HepG2 (cell line): ENCODE measurements around the gene CAMTA2. TPM values are rescaled to one million over a fixed set of nuclear protein-coding genes. Genes with fewer than 3 reads are reported as not detected.

ENCODE experiments used
- ATF2 ChIP-seq: sonication (generic); formaldehyde crosslinking; IDR thresholded peaks from 2 replicates; pipeline ENCODE4 v1.4.0; 2020; ENCODE audit warnings: missing genetic modification reagents
- ETV5 ChIP-seq: IDR thresholded peaks from 2 replicates; pipeline ENCODE4 v1.6.1; 2018; ENCODE audit warnings: missing biosample characterization, missing genetic modification reagents, inconsistent platforms, borderline replicate concordance
- HOXA3 ChIP-seq: sonication (generic); formaldehyde crosslinking; IDR thresholded peaks from 2 replicates; pipeline ENCODE4 v1.5.0; 2020; ENCODE audit warnings: missing genetic modification reagents
- KMT2A ChIP-seq: sonication (generic); formaldehyde crosslinking; IDR thresholded peaks from 2 replicates; pipeline ENCODE4 v1.4.0; 2020; ENCODE audit warnings: missing genetic modification reagents
- MED1 ChIP-seq: sonication (generic); formaldehyde crosslinking; IDR thresholded peaks from 2 replicates; pipeline ENCODE4 v1.4.0; 2020; ENCODE audit warnings: missing genetic modification reagents
- PITX1 ChIP-seq: sonication (generic); formaldehyde crosslinking; IDR thresholded peaks from 2 replicates; pipeline ENCODE4 v1.5.1; 2020; ENCODE audit warnings: mild to moderate bottlenecking, missing genetic modification reagents
- RFX1 ChIP-seq: fragments of 450-650 bp; IDR thresholded peaks from 2 replicates; pipeline ENCODE4 v1.6.1; 2017
- SNRNP70 ChIP-seq: fragments of 200-400 bp; formaldehyde crosslinking; IDR thresholded peaks from 2 replicates; pipeline ENCODE4 v1.6.1; 2017; ENCODE audit warnings: mild to moderate bottlenecking, low read depth, low read length, moderate library complexity
- SYNCRIP ChIP-seq: fragments of 200-400 bp; formaldehyde crosslinking; IDR thresholded peaks from 2 replicates; pipeline ENCODE4 v1.6.1; 2018; ENCODE audit warnings: mild to moderate bottlenecking, low read depth, low read length; ENCODE audit not compliant: insufficient read depth
- ZHX2 ChIP-seq, 2 experiments: sonication (generic) in 1 of 2; formaldehyde crosslinking in 1 of 2; IDR thresholded peaks; 2 replicates each; pipeline versions ENCODE4 v1.6.1 to v1.9.0; 2014 to 2022; ENCODE audit warnings: antibody characterized with exemption in 1 of 2, borderline replicate concordance in 1 of 2, inconsistent platforms in 1 of 2, low read depth in 1 of 2, missing genetic modification reagents in 1 of 2
- ZNF337 ChIP-seq: sonication (generic); formaldehyde crosslinking; IDR thresholded peaks from 2 replicates; pipeline ENCODE4 v1.5.1; 2020; ENCODE audit warnings: missing genetic modification reagents, low read depth, mild to moderate bottlenecking, borderline replicate concordance
- ZNF609 ChIP-seq: sonication (generic); formaldehyde crosslinking; IDR thresholded peaks from 2 replicates; pipeline ENCODE4 v1.4.0; 2020; ENCODE audit warnings: mild to moderate bottlenecking, missing genetic modification reagents, borderline replicate concordance
- ZNF790 ChIP-seq: sonication (generic); formaldehyde crosslinking; IDR thresholded peaks from 2 replicates; pipeline ENCODE4 v1.8.0; 2022; ENCODE audit warnings: missing genetic modification reagents, mild to moderate bottlenecking, borderline replicate concordance
- ZNF839 ChIP-seq: sonication (generic); formaldehyde crosslinking; IDR thresholded peaks from 2 replicates; pipeline ENCODE4 v1.4.0; 2020; ENCODE audit warnings: missing genetic modification reagents, mild to moderate bottlenecking, borderline replicate concordance
- ZNF879 ChIP-seq: sonication (generic); formaldehyde crosslinking; IDR thresholded peaks from 2 replicates; pipeline ENCODE4 v1.8.1; 2023; ENCODE audit warnings: missing genetic modification reagents
- ZSCAN20 ChIP-seq: sonication (generic); formaldehyde crosslinking; IDR thresholded peaks from 2 replicates; pipeline ENCODE4 v1.4.0; 2020; ENCODE audit warnings: missing genetic modification reagents, mild to moderate bottlenecking, borderline replicate concordance
- polyA plus RNA-seq, 8 experiments: library from polyadenylated mRNA; depleted of rRNA in 3 of 8; stranded (reverse) in 7 of 8; unstranded in 1 of 8; fragments of >200 nt; fragmentation: Illumina TruSeq in 4 of 8; extraction: Trizol in 4 of 8; gene quantifications; 2 replicates each; pipeline versions ENCODE4 v1.2.1 to v1.2.3, GENCODE V29; 2011 to 2016; ENCODE audit warnings: low read depth in 4 of 8, missing spikeins in 1 of 8, mixed read lengths in 1 of 8; ENCODE audit not compliant: insufficient read depth in 1 of 8
- total RNA-seq, 5 experiments: library from RNA; depleted of rRNA; stranded (reverse); fragments of >200 nt; fragmentation: Illumina TruSeq; extraction: Trizol; gene quantifications; 2 replicates each; pipeline ENCODE4 v1.2.3, GENCODE V29; 2016; ENCODE audit warnings: low read depth in 1 of 5

The CAMTA2 gene
- total and polyA plus RNA-seq, 2 of the 13 experiments (the other 11 are each of a cell fraction or from before 2014, with no cell fraction given), result 4.1 to 7.1 TPM

- TF ChIP-seq ATF2 (CRISPR knock-in tag) (no peak), SNRNP70 (no peak), HOXA3 (CRISPR knock-in tag) (peak; percentile 71), KMT2A (CRISPR knock-in tag) (no peak), ZNF609 (no peak), ZNF839 (CRISPR knock-in tag) (no peak), PITX1 (CRISPR knock-in tag) (0 out of 2 replicates have a peak, but pooled peaks have one; percentile 14), ETV5 (CRISPR knock-in tag) (peak; percentile 7; the same call in 1 of the 2 replicates), ZNF337 (CRISPR knock-in tag) (no peak), MED1 (peak; percentile 44; the same call in 1 of the 2 replicates), ZNF790 (CRISPR knock-in tag) (no peak), SYNCRIP (no peak), RFX1 (no peak), ZNF879 (CRISPR knock-in tag) (no peak), ZHX2 (IDR thresholded peaks at IDR 0.05; ENCODE audit: low read depth) (0 out of 2 replicates have a peak, but pooled peaks have one; percentile 52), ZHX2 (CRISPR knock-in tag; IDR thresholded peaks at IDR 0.05; ENCODE audit: borderline replicate concordance) (no peak), ZSCAN20 (0 out of 2 replicates have a peak, but pooled peaks have one; percentile 28)
Observed at GRCh38 chr17:4939796-4940554, 47.5 kb downstream of the CAMTA2 start, which contains the start of the genes RNF167 and SLC25A11 (continued).
